Upper lobe of left lung (tissue), 4 donors: Measurements from ENCODE around the gene ANKRD34A.
A peak's percentile ranks its signal among the peaks of the same experiment; 100 is the strongest.

Source experiments
- CTCF ChIP-seq, 6 experiments: fragments of 450-650 bp in 4 of 6; fragments of 200-600 bp in 2 of 6; sonication (generic) in 2 of 6; IDR thresholded peaks; one replicate each; pipeline ENCODE4 v1.5.1; 2016 to 2019; ENCODE audit warnings: antibody characterized with exemption in 6 of 6
- EP300 ChIP-seq, 4 donors: sonication (generic); formaldehyde crosslinking; IDR thresholded peaks; one replicate each; pipeline ENCODE4 v1.5.1; 2017; ENCODE audit warnings: antibody characterized with exemption in 4 of 4, control low read depth in 2 of 4
- POLR2A ChIP-seq, 4 donors: fragments of 450-650 bp; IDR thresholded peaks; one replicate each; pipeline ENCODE4 v1.5.1; 2016 to 2017; ENCODE audit warnings: antibody characterized with exemption in 4 of 4, mild to moderate bottlenecking in 2 of 4
- POLR2AphosphoS5 ChIP-seq, 2 donors: sonication (generic); formaldehyde crosslinking; IDR thresholded peaks; one replicate each; pipeline ENCODE4 v1.5.1; 2017; ENCODE audit warnings: antibody characterized with exemption in 2 of 2

GRCh38 chr1:146012703-146013558 lies 48.6 kb upstream of the ANKRD34A start:
- TF ChIP-seq CTCF (IDR thresholded peaks at IDR 0.05) (peak; percentile 51 to 84 (median 66)), EP300 (IDR thresholded peaks at IDR 0.05) (peak in 1 of 4 donors; percentile 1), POLR2A (IDR thresholded peaks at IDR 0.05) (no peak), POLR2AphosphoS5 (IDR thresholded peaks at IDR 0.05) (peak in 1 of 2 donors; percentile 47)
